Skeletal muscle cell (primary cell): ENCODE measurements around the gene GGT1.
"Not testable (repeated sequence)": the region's sequence is repeated elsewhere in the genome, so short reads cannot be mapped to it uniquely, and the experiment has no call there.

ENCODE experiments used
- DNase-seq: peaks from one replicate; pipeline ENCODE4 v3.0.0-alpha.2; 2010; ENCODE audit warnings: low read depth
- H3K4me3 ChIP-seq: 2 replicates; pipeline ENCODE4 v1.5.1; 2011; ENCODE audit warnings: low read depth, mild to moderate bottlenecking, control low read depth, low read length, moderate library complexity

The GGT1 gene

DNA sequence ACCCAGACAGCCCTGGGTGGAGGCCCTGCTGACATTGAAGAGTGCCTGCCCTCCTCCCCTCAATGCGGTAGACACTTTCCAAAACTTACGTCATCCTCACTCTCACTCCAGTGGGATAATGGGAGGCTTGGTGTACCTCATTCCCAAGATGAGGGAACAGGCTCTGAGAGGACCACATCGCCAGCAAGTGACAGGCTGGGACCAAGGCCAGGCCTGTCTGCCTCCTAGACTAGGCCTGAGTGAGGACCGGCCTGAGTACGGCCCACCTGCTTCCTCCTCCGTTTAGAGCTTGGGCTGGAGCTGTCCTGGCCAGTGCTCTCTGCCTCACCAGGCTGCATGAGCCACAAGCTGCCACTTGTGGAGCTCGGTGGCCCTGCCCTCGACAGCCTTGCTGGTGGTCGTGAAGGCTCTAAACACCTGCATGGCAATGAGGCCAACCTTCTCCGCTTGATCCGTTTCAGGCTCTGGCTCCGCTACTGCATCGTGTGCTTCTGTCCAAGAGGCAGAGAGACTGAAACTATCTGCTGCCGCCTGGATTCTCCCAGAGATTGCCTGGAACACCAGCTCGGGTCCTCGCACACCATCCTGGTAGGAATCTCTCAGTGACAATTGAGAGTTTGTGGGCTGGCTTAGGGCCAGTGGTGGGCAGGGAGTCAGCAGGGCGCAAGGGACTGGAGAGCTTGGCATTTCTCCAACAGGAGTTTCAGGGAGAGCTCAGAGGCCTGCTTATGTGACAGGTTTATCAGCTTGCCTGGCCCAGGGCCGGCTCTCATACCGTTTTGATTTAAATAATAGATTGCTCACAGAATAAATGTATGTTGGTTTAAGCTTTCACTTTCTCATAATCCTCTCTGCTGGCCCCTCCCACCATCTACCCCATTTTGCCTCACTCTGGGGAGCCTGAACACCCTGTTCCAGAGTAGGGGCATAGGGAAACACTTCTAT is 19.5 kb upstream of the GGT1 start:
- H3K4me3 ChIP-seq = no peak overlapping the region
- no peak for DNase-seq

DNA sequence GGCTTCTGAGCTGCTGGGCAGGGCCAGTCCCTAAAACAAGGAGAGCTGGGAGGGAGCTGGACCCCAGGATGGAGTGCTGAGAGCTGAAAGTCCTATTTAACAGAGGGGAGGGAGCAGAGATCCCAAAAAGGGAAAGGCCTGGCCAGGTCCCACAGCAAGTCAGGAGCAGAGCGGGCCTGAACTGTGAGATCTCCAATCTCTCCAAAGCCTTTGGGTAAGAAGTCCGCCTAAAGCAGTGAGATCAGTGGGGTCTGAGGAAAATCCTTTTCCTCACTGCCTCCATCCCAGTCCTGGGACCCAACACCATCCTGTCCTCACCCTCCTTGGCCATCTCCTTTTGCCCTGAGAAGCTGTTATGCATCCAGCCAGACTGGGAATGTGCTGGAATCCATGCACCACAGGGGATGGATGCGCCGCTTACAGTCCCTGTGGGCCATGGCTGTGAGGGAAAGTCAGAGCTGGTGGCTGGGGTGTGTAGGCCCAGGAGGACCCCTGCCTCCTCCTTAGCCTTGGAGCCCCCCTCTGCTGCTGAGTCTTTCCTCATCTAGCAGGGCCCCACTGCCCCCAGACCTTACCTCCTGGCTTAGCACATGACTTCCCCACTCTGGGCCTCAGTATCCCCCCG is 18.7 kb upstream of the GGT1 start:
- no peak overlapping the region for H3K4me3 ChIP-seq
- DNase-seq = no peak

DNA sequence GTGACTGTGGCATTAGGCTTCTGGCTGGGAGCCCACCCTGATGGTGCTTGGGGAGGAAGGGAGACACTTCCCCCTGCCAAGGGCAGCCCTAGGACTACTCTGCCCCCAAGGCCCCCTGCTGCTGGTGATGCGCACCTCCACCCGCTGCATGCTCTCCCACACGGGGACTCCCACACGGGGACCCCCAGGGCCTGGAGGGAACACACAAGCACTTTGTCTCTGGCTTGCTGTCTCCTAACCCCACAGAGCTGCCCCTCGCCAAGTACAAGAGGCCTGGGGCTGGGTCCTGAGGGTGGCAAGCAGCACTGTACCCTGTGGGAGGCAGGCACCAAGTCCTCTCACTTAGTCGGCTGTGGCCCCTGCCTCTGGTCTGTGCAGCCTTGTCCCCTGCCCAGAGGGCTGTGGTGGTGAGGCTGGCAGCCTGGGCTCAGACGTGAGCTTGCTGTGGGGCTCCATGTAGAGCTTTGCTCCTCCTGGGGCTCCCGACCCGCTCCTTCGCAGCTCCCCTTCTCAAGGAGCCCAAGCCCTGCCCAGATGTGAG is 18.1 kb upstream of the GGT1 start:
- H3K4me3 ChIP-seq = no peak overlapping the region
- DNase-seq = no peak

DNA sequence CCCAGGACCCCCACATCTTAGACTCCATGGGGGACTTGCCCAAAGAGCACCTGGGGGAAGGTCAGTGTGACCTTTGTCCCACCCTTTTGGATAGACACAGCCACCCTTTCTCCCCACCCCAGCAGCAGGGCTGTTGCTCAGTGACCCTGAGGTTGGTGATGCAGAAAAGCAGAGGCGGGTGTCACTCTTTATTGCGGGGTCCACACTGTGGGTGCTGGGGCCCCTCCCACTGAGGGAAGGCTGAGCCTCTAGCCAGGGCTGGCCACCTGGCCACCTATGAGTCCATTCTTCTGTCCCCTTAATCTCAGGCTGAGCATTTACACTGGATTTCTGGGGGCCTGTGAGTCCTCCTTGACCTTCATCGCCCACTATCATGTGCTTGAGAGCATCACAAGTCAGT is 17.5 kb upstream of the GGT1 start:
- H3K4me3 ChIP-seq = no peak overlapping the region
- DNase-seq = no peak

DNA sequence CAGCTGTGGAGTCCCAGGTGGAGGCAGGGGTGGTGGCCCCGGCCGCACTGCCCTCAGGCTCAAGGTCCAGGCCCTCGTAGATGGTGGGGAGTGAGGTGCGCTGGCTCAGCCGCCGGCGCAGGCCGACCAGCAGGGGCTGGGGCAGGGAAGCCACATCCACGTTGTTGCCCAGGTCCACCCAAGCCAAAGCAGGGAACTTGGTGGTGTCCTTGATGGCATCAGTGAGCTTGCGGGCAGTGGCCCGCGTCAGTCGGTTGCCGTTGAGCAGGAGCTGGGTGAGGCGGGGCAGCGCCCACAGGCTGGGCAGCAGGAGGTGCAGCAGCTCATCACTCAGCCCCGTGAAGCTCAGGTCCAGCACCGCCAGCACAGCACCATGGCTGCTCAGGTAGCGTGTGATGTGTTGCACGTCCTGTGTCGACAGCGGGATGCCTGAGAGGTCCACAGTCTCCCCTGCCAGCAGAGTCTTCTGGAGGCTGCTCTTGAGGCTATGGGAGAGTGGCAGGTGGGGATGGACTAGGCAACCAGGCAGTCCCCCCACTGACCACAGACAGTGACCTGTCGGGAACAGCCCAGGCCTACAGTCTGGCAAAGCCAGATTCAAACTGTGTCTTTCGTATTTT is 17.0 kb upstream of the GGT1 start:
- H3K4me3 ChIP-seq = no peak overlapping the region
- no peak for DNase-seq

DNA sequence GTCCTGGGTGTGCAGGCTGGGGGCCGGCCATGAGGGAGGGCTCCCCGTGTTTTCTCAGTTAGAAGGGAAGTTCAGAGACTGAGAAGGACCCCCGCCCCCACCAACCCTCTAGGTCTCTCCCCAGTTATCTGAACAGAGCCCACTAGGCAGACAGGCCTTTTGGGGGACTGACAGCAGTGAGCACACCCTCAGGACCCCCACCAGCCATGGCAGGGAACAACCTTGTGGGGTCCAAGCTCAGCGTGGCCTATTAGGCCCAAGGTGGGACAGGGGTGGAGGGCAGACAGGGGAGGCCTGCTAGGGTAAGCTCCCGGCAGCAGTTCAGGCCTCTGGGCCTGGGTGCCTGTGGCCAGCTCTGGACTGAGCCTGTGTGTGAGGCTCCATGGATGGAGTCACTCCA is 15.7 kb upstream of the GGT1 start:
- no peak for DNase-seq
- H3K4me3 ChIP-seq = no peak overlapping the region

DNA sequence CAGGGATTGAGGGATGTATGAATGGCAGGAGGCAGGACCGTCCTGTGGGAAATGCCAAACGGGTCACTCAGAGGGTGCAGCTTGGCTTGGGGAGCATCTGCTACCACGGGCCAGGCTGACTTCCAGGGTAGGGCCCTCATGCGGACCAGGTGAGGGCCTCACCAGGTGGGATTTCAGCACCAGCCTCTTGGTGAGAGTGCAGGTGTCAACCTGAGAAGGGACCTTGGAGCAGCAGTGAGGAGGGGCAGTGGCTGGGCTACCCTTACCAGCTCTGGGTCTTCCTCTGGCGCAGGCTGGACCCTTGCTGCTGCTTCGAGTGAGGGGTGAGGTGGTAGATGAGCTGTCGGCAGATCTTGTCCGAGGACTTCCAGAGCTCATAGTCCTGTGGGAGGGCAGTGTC is 15.0 kb upstream of the GGT1 start:
- no peak overlapping the region for H3K4me3 ChIP-seq
- no peak for DNase-seq

DNA sequence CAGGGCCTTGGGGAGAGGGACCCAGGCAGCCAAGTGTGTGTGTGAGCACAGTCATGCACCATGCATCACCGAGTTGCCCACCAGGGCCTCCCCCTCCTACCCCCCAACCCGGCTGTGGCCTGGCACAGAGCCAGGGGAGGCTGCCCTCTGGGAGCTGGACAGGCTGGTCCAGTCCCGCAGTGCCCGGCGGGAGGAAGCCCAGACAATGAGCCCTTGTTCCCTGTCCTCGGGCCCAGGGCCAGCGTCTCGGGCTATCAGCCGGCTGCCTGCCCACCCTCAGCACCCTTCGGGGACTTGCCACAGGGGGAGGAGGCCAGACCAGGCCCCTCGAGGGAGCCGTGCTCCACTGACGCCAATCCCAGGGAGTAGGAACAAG is 14.6 kb upstream of the GGT1 start:
- no peak for DNase-seq
- H3K4me3 ChIP-seq = no peak overlapping the region

DNA sequence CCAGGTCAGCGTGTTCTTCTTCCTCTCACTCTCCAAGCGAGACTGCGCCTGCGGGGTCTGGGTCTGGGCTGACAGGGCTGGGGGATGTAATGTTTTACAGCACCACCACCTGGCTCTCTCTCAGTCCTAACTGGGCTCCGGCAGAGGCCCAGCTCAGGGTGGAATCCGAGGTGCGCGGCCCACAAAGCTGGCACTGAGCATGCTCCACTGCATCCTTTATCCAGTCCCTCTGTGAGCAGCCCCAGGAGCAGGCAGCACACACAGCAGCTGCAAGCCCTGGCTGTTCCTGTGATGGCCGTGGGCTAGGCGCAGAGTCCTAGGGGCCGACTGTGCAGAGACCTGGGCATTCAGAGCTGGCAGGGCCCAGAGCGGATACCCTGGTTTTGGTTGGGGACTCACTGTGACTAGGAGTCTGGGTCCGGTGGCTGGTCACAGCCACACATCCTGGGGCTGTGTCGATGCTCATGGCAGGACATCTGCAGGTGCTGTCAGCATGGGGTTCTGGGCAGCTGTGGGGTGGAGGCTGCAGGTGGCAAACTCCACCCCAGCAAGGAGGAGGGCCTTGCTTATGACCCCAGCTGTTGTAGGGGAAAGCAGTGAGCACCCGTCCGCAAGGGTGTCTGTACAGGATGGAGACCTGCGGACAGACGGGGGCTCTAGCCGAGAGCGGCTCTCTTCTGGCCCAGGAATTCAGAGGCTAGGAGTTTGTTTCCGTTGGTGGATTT is 14.1 kb upstream of the GGT1 start:
- DNase-seq = no peak
- no peak overlapping the region for H3K4me3 ChIP-seq

DNA sequence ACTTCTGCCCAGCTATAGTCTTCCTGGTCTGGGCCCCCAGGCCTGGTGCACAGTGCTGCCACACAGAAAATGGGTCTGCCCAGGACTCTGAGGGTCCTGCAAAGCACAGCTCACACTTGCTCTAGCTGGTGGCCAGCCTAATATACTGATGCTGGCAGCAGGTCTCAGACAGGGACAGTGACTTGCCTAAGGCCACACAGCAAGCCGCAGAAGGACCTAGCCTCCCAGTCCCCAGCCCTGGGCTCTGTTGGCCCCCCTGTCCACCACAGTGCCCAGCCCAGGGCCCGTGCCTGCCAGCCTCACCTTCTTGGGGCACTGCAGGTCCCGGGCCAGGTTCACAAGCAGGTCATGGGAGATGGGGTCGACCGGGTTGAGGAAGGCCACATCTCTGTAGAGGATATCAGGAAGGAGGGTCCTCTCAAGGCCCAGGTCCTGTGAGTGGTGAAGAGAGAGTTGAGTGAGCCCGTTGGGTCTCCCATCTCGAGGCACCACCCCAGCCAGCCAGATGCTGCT is 13.4 kb upstream of the GGT1 start:
- no peak for DNase-seq
- H3K4me3 ChIP-seq = no peak overlapping the region

DNA sequence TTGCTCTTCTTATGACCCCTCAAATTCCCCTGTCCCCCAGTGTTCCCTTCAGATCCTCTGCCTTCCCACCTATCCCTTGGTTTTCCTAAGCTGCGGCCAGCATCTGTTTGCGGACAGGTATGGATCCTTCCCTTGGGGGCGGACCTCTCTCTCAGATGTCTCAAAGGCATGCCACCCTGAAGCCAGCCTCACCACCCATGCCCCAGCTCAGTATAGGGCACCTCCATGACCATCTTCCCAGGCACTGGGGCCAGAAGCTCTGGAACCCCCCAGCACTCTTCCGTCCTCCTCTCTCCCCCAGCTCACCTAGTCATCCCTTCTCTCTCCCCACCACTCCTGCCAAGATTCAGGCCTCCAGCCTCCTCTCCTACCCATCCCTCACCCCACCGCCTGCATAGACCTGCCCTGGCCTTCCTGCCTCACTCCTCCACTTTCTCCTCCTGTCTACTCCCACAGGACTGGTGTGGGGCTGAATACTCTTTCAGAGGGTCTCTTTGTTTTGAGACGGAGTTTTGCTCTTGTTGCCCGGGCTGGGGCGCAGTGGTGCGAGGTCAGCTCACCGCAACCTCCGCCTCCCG is 12.3 kb upstream of the GGT1 start:
- DNase-seq = no peak

DNA sequence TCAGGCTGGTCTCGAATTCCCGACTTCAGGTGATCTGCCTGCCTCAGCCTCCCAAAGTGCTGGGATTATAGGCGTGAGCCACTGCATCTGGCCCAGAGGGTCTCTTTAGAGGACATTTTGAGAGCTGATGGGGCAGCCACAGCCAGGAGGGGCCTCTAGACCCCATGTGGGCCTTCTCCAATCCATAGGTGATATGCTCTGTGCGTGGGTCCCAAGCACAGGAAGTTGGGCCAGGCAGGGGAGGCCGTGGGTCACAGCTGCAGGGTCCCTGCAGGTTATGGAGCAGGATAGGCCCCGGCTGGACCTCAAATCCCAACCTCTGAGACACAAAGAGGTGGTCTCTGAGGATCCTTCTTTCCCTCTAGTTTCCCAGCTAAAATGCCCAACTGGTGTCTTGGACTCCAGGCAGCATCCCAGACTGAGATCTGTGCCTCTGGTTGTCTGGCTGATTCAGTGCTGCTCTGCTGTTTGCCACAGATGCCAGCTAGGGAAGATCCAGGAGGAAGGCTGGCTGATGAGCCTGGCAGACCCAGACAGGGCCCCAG is 11.6 kb upstream of the GGT1 start:
- H3K4me3 ChIP-seq = no peak overlapping the region
- no peak for DNase-seq

More for the DNA sequence above, 12.3 kb upstream of the GGT1 start:
- no peak overlapping the region for H3K4me3 ChIP-seq

DNA sequence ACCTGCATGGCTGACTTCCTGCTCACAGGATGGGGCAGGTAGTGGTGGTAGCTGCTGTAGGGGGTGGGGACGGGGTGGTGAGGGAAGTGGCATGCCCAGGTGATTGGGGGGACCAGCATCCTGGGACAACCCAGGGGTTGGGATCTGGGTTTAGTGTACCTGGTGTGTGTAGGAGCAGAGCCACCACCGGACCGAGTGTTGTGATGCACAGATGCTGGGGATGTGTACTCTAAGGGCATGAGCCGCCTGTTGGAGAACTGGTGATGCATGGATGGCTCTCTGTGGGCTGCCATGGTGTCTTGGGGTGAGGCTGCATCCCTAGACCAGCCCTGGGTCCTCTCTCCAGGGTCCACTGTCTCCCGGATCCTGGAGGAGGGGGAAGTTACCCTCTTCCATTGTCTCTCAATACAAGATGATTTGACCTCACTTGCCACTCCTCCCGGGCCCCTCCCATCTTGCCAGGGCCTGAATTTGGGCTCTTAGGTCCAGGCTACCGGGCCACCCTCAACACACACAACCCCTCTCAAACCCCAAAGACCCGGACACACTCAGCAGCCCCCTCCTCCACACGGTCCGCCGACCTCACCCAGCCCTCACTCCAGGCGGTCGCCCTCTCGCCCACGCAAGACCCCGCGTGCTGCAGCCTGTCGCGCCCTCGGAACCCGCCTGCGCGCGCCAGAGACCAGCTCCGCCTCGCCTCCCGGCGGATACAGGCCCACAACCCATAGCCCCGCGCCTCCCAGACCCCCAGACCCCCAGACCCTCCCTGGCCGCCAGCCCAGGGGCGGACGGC is 10.7 kb upstream of the GGT1 start:
- H3K4me3 ChIP-seq = peak overlapping the region; percentile 62
- no peak for DNase-seq

DNA sequence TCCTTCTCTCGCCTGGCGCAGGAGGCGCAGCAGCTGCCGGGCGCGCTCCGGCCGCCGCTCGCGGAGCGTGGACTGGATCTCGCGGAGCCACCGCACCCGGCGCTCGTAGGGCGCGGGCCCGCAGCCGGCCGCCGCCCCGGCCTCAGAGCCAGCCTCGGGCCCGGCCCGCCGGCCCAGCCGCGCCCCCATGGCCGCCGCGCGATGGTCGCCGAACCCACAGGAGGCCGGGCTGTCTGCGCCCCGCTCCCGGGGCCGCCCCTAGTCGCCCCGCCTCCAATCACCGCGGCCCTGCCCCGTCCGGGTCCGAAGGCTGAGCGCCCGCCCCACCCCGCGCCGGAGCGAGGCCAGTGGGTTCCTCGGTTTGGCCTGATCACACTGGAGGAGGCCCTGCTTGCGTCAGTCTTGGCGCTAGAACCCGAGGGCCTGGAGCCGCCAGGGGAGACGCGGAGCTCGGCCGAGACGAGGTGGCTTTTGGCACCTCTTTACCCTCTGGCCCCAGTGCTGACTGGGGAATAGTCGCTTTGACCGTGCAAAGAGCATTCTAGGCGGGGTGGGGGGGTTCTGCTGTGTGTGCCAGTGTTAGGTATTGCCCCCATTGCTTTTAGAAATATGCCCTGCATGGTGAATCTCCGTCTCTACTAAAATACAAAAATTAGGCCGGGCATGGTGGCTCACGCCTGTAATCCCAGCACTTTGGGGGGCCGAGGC is 10.0 kb upstream of the GGT1 start, which contains the start of gene LRRC75B:
TSS of gene LRRC75B (minus strand) at position 223 of the 708 bp plus-strand sequence. CDS start at position 189, 34 bp downstream.
- peak; percentile 60 for DNase-seq
- H3K4me3 ChIP-seq = peak within 1 kb of the TSS; percentile 62

DNA sequence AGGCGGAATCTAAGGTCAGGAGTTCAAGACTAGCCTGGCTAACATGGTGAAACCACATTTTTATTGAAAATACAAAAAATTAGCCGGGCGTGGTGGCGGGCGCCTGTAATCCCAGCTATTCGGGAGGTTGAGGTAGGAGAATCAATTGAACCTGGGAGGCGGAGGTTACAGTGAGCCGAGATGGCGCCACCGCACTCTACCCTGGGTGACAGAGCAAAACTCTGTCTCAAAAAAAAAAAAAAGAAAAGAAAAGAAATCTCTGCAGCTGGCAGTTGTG is 9.5 kb upstream of the GGT1 start:
- not testable (repeated sequence) for DNase-seq
- peak overlapping the region; percentile 62 for H3K4me3 ChIP-seq

DNA sequence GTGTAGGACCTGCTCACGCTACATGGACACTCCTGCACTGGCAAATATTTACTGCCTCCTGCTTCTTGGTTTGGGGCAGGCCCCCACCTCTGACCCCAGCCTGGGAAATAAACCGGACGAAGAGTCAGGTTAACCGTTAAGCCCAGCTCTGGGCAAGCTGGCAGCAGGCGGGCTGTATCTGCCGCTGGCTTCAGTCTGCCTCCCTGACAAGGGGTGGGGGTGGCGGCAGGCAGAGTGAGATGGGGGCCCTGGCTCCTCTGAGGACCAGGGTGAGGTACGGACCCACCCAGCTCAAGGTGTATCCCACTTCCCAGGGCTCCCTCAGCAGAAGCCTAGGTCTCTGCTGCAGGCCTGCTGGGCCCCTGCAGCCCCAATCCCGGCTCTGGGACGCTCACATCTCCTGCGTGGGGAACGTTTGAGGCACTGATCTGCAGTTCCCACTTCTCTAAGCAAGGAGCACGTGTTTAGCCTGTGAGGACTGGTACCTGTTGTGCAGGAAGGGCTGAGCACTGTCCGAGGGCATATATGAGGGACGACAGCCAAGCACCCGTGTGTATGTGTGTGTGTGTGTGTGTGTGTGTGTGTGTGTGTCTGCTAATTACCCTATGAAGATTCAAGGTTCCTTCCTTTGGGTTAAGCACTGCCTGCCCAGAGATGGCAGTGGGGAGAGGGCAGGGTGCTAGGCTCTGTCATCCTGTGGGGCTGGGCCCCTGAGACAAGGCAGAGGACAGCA is 9.0 kb upstream of the GGT1 start:
- DNase-seq = no peak
- H3K4me3 ChIP-seq = no peak overlapping the region

DNA sequence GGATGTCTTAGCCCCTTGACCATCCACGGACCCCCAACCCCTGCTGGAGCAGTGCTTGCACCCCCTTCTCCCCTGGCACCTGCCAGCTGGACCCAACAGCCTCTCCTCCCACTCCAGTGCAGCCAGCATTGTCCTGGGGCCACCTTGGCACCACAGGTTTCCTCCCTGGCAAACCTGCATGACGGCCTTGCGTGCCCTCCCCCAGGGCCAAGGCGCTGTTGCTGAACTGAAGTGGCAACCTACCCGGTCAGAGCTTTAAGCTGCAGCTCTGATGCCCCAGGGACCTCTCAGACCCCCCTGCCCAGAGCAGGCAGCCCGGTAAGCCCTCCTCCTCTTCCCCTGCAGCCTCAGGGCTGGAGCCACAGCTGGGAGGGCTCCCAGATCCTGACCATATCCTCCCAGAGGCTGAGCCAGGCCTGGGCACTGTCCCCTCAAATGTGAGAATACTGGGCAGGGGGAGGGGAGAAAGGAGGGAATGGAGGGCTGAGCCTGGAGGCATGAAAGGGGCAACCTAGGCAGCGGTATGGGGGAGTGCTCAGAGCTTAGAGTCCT is 8.3 kb upstream of the GGT1 start:
- no peak for DNase-seq
- no peak overlapping the region for H3K4me3 ChIP-seq
